ACHN (cell line): Measurements from ENCODE around the gene TMEM213.

Source experiments
- DNase-seq: peaks from one replicate; pipeline ENCODE4 v3.0.0-alpha.2; 2015
- in situ Hi-C: cut with HindIII; loops from 2 replicates; pipeline ENCODE4 v1.10.0; 2017; ENCODE audit warnings: low sequenced_read_pairs, low pct_ligation_motif_present, low pct_unique_long_range_greater_than_20kb

Gene TMEM213

GRCh38 chr7:138829335-138829734 lies 31.5 kb downstream of the TMEM213 start:
- in situ Hi-C loops = no loop called here
- no peak for DNase-seq

GRCh38 chr7:138832966-138833365 lies 35.2 kb downstream of the TMEM213 start:
- in situ Hi-C loops = no loop called here

DNA sequence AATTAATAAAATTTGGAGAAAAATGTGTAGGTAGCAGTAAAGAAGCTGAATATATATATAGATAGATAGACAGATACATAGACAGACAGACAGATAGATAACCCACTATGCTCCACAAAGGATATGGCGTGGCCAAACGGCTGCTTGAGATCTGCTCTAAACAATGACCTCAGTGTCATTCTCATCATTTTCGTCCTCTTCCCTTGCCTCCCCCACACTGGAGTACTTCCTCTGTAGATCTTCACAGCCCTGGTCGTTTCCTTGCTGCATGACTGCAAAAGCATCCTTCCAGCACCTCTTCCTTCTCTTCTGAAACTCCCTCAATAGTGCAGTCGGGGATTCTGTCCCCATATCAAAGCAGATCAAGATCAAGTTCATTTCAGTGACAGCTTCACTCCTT lies 35.8 kb downstream of the TMEM213 start:
- no peak for DNase-seq
- in situ Hi-C loops = no loop called here

More at GRCh38 chr7:138832966-138833365, 35.2 kb downstream of the TMEM213 start:
- no peak for DNase-seq

- DNase-seq = no peak
- in situ Hi-C loops = no loop called here
Measured at GRCh38 chr7:138834583-138834982, 36.8 kb downstream of the TMEM213 start.

DNA sequence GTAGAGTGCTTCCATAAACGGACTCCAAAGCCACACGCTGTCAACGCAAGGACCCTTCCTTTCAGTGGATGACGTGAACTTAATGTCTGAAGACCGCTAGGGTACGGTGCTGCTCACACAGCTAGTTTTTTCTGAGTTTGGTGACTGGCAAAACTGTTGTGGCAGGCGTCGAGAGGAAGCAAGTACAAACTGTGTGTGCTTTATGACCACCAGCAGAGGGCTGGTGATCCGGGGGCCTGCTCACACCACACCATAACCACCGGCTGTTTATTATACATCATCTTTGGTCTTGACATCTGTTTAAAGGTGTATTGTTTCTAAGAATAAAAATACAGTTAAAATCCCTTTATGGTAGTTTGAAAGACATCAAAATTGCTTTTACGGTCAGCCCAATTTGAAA lies 37.3 kb downstream of the TMEM213 start:
- in situ Hi-C loops = no loop called here
- DNase-seq = no peak

DNA sequence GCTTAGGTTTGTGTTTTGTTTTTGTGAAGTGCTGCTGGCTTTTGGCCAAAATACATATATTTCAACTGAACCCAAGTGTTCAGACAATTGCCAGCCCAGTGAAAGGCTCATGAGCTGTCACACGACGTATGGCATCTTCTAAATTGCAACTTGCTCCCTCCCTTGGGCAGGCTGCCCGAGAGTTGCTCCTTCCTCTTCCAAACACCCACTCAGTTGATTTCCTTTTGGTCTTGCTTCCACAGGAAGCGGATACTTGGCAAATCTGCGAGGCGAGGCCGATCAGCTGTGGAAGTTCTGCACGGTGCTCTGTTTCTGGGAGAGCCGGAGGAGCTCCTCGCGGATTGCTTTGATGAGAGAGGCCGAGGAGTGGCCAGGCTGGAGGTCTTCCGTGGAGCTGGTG lies 39.8 kb downstream of the TMEM213 start:
- in situ Hi-C loops = no loop called here
- no peak for DNase-seq

- no peak for DNase-seq
Measured at GRCh38 chr7:138838166-138838565, 40.4 kb downstream of the TMEM213 start.

GRCh38 chr7:138842111-138842510 lies 44.3 kb downstream of the TMEM213 start:
- in situ Hi-C loops = no loop called here
- peak; percentile 93 for DNase-seq

More at GRCh38 chr7:138838166-138838565, 40.4 kb downstream of the TMEM213 start:
- in situ Hi-C loops = no loop called here

DNA sequence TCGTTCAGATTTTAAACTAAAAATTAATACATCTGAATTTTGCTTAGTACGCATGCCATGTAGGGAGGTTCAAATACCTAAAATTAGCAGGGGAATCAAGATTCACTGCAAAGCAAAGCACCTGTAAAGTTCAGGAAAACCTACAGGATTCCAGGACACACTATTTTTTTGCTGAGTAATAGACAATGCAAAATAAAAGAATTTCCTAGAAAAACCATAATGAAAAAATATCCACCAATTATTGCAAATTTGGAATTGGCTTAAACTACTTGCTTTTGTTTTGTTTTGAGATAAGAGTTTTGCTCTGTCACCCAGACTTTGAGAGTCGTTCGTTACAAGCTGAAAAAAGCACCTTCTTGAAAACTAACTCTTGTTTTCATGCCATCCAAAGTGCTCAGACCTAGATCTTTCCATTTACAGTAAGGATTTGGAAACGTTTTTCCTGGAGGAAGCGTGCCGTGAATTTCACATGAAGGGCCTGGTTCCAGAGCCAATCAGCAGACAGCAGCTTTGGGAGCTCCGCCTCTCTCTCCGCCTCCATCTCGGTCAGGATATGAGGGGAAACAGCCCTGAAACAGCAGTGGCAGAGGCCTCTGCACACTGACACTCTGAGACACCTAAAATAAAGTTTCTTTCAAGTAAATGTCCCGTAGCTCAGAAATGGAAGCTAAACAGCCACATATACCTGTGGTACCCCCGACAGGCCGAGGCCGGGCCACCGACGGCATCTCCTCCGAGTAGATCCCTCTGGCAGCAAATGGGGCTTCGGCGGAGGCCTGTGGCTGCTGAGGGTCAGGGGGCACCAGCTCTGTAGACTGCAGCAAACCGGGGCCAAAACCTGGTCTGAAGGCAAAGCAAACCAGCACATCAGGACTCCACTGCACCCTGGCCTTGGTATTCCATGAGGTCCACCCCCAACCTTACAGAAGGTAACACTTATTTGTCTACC lies 46.1 kb downstream of the TMEM213 start:
- in situ Hi-C loops = no loop called here
- no peak for DNase-seq

DNA sequence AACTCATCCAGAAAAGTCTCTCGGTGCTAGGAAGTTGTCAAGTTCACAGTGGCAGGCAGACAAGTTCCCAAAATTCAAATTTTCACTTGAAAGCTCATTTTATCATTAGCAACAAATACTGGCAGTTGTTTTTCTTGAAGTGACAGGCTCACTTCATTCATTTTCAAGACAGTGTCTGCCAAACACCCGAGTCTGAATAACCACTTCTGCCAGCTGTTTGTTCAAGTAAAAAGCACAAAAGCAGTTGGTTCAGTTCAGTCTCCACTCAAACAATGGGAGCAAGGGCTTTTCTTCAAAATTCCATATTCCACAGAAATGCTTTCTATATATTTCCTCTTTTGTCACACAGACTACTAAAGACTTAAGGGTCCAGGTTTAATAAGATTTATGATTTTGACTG lies 47.9 kb downstream of the TMEM213 start:
- no peak for DNase-seq
- in situ Hi-C loops = no loop called here

DNA sequence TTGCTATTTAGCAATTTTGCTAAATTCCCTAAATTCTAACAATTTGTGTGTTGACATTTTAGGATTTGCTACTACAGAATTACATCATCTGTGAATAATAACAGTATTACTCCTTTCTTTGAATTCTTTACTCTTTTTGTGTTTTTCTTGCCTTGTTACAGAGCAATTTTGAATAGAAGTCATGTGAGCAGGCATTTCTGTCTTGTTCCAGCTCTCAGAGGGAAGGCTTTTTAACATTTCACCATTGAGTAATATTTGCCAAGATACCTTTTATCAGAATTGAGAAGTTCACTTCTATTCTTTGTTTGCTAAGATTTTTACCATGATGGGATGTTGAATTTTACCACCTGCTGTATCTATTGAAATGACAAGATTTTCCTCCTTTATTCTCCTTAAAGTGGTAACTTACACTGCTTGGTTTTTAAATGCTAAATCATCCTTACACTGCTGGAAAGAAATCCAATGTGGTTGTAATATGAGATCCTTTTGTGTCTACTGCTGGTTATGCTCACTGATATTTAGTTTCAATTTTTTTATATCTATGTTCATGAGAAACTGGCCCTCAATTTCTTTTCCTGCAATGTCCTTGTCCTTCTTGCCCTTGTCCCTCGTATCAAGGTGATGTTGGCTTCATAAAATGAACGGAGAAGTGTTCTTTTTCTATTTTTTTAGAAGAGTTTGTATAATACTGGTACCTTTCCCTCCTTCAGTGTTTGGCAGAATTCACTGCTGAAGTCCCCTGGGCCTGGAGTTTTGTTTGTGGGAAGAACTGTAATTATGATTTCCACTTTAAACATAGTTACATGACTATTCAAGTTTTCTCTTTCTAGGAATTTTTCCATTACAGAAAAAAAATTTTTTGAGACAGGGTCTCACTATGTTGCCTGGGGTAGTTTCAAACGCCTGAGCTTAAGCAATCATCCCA lies 50.5 kb downstream of the TMEM213 start:
- in situ Hi-C loops = no loop called here
- no peak for DNase-seq

DNA sequence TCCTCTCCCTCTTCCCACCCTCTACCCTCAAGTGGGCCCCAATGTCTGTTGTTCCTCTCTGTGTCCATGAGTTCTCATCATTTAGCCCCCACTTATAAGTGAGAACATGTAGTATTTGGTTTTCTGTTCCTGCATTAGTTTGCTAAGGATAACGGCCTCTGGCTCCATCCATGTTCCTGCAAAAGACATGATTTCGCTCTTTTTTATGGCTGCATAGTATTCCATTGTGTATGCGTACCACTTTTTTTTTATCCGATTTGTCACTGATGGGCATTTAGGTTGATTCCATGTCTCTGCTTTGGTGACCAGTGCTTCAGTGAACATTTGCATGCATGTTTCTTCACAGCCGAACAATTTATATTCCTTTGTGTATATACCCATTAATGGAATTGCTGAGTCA lies 51.9 kb downstream of the TMEM213 start:
- in situ Hi-C loops = no loop called here

DNA sequence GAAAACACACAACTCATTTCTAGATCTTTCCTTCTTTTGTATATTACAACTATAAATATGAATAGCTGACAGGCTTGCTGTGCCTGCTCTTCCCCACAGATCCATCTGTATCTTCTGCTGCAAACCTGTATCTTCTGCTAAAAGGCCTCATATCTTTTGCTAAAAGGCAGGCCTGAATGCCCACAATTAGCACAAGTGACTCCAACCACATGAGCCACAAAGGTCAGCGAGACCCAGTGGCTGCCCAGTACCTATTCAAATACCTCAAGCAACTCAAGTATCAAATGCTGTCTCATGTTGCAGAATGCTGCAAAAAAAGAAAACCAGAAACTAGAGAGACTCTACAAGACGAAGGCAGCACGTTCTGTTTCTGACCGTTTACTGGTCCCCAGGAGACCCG lies 54.7 kb downstream of the TMEM213 start:
- DNase-seq = no peak
- in situ Hi-C loops = no loop called here

More for the DNA sequence above, 51.9 kb downstream of the TMEM213 start:
- no peak for DNase-seq

DNA sequence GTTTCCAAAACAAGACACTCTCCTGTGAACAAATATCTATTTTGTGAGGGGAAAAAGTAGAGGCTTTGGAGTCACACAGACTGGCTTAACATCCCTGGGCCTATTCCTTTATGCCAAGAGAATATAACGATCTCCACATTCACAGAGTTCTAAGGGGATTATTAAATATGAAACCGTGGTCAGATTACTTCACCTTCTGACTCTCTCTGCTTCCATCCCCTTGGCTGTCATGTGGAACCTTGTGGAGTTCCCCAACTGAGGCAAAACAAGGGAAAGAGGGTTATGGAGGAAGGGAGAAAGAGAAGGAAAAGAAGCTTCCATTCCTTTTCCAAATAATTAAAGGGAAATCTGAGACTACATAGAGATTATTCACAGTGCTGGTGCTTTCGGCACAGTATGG lies 55.7 kb downstream of the TMEM213 start:
- in situ Hi-C loops = no loop called here
- no peak for DNase-seq

- in situ Hi-C loops = no loop called here
- DNase-seq = no peak
Measured at GRCh38 chr7:138854115-138854645, 56.4 kb downstream of the TMEM213 start.

GRCh38 chr7:138857728-138858127 lies 59.9 kb downstream of the TMEM213 start:
- in situ Hi-C loops = no loop called here

GRCh38 chr7:138861051-138861450 lies 63.3 kb downstream of the TMEM213 start:
- DNase-seq = no peak
- in situ Hi-C loops = no loop called here

More at GRCh38 chr7:138857728-138858127, 59.9 kb downstream of the TMEM213 start:
- no peak for DNase-seq

- no peak for DNase-seq
- in situ Hi-C loops = no loop called here
Measured at GRCh38 chr7:138863931-138864330, 66.1 kb downstream of the TMEM213 start.

- in situ Hi-C loops = no loop called here
- DNase-seq = no peak
Measured at GRCh38 chr7:138864667-138865066, 66.9 kb downstream of the TMEM213 start.
